Astrocyte (in vitro differentiated cells and primary cell): ENCODE data around the gene TTC34. TPM values are rescaled to one million over a fixed set of nuclear protein-coding genes. Genes with fewer than 3 reads are reported as not detected.
A peak's percentile ranks its signal among the peaks of the same experiment; 100 is the strongest.

Experiments used
- DNase-seq: peaks from one replicate; pipeline ENCODE4 v3.0.0-alpha.2; 2010; ENCODE audit warnings: low read depth
- FAIRE-seq: peaks from 2 replicates; lab custom pipeline; 2011; peaks lifted over from hg19 to GRCh38; lab: Jason Lieb, UNC
- H2AFZ ChIP-seq: 2 replicates; pipeline ENCODE4 v1.6.0; 2012; ENCODE audit warnings: low read depth, low read length, inconsistent platforms
- H3K27ac ChIP-seq: 2 replicates; pipeline ENCODE4 v1.5.1; 2011; ENCODE audit warnings: low read depth, low read length, inconsistent platforms
- H3K27me3 ChIP-seq: 2 replicates; pipeline ENCODE4 v1.6.0; 2011; ENCODE audit warnings: low read length, inconsistent platforms; ENCODE audit not compliant: insufficient read depth
- H3K36me3 ChIP-seq: 2 replicates; pipeline ENCODE4 v1.5.1; 2011; ENCODE audit warnings: low read length, inconsistent platforms; ENCODE audit not compliant: insufficient read depth
- H3K4me1 ChIP-seq: 2 replicates; pipeline ENCODE4 v1.5.1; 2011; ENCODE audit warnings: low read length, inconsistent platforms; ENCODE audit not compliant: insufficient read depth
- H3K4me2 ChIP-seq: 2 replicates; pipeline ENCODE4 v1.6.0; 2012; ENCODE audit warnings: low read length, inconsistent platforms
- H3K4me3 ChIP-seq: 2 replicates; pipeline ENCODE4 v1.5.1; 2011; ENCODE audit warnings: low read depth, mild to moderate bottlenecking, low read length, inconsistent platforms; ENCODE audit not compliant: insufficient read depth
- H3K79me2 ChIP-seq: 2 replicates; pipeline ENCODE4 v1.6.0; 2012; ENCODE audit warnings: mild to moderate bottlenecking, low read length, inconsistent platforms; ENCODE audit not compliant: insufficient read depth
- H3K9ac ChIP-seq: 2 replicates; pipeline ENCODE4 v1.6.0; 2012; ENCODE audit warnings: mild to moderate bottlenecking, low read length, inconsistent platforms
- H3K9me3 ChIP-seq: 2 replicates; pipeline ENCODE4 v1.5.1; 2012; ENCODE audit warnings: low read depth, mild to moderate bottlenecking, low read length, inconsistent platforms; ENCODE audit not compliant: insufficient read depth
- H4K20me1 ChIP-seq: 2 replicates; pipeline ENCODE4 v1.6.0; 2012; ENCODE audit warnings: low read length, inconsistent platforms; ENCODE audit not compliant: insufficient read depth
- H3K27ac Mint-ChIP-seq: one replicate; pipeline ENCODE4 v1.8.0; 2021; ENCODE audit warnings: mild to moderate bottlenecking, mixed read lengths; ENCODE audit not compliant: unreplicated experiment
- H3K27me3 Mint-ChIP-seq: one replicate; pipeline ENCODE4 v1.8.0; 2021; ENCODE audit warnings: low read depth, mixed read lengths; ENCODE audit not compliant: unreplicated experiment
- H3K36me3 Mint-ChIP-seq: one replicate; pipeline ENCODE4 v1.8.0; 2021; ENCODE audit warnings: low read depth, mixed read lengths; ENCODE audit not compliant: unreplicated experiment
- H3K4me1 Mint-ChIP-seq: one replicate; pipeline ENCODE4 v1.8.0; 2021; ENCODE audit warnings: low read depth, mixed read lengths; ENCODE audit not compliant: unreplicated experiment
- H3K4me3 Mint-ChIP-seq: one replicate; pipeline ENCODE4 v1.8.0; 2021; ENCODE audit warnings: mild to moderate bottlenecking, moderate library complexity, mixed read lengths; ENCODE audit not compliant: unreplicated experiment
- H3K9me3 Mint-ChIP-seq: one replicate; pipeline ENCODE4 v1.8.0; 2021; ENCODE audit warnings: mild to moderate bottlenecking, mixed read lengths; ENCODE audit not compliant: unreplicated experiment
- EZH2 ChIP-seq: IDR thresholded peaks from 2 replicates; pipeline ENCODE4 v1.6.1; 2012; ENCODE audit warnings: mild to moderate bottlenecking, low read length, inconsistent platforms; ENCODE audit not compliant: insufficient read depth
- total RNA-seq: library from RNA; stranded (reverse); gene quantifications from 2 replicates; pipeline ENCODE4 v1.2.1, GENCODE V29; 2021
- TF ChIP-seq, protein P1 (sequence below): IDR thresholded peaks from 2 replicates; pipeline ENCODE4 v1.5.1; 2011; ENCODE audit warnings: low read depth, mild to moderate bottlenecking, inconsistent platforms, low read length, moderate library complexity; ENCODE audit not compliant: insufficient read depth

The TTC34 gene
- total RNA-seq, 1 donor from 2014 or later: 0.39 TPM

DNA sequence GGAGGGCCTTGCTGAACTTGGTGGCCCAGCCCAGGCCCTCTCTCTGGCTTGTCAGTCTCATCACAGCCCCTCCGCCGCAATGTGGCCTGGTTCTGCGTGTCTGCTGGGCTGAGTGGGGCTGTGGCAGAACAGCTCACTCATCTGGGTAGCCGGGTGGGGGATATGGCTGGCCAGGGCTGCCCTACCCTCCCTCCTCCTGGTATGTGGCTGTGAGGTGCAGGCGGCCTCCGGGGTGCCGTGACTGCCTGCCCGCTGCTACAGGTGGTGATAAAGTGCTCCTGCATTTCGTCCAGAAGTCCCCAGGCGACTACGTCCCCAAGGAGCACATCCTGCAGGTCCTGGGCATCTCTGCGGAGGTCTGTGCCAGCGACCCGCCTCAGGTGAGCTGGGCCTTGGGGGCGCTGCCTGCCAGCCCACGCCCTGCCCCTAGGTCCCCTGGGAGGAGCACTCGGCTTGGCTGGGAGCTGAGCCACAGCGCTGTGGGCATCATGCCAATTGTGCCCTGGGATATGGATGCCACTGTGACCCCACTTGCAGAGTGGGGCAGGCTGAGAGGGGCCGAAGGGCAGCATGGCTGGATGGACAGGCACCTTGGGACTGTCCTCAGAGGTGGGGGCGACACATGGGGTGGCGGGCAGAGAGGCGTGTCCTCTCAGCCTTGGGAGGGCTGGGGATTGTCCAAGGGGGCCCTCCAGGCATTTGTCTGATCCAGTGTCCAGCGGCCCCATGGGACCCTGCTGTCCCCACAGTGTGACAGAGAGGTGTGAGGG is 212.6 kb downstream of the TTC34 start:
- H3K27ac Mint-ChIP-seq: no peak overlapping the region
- Histone ChIP-seq H3K27me3 (no peaks in the 10 kb centered on the region), H3K4me3 (no peak overlapping the region), H3K36me3 (no peaks in the 10 kb centered on the region), H3K4me2 (no peak overlapping the region), H4K20me1 (no peaks in the 10 kb centered on the region), H3K4me1 (peaks cover 17% of the 10 kb centered on the region), H3K9me3 (no peaks in the 10 kb centered on the region), H2AFZ (no peak overlapping the region), H3K27ac (no peak overlapping the region), H3K79me2 (no peaks in the 10 kb centered on the region), H3K9ac (no peak overlapping the region)
- TF ChIP-seq, protein P1, sequence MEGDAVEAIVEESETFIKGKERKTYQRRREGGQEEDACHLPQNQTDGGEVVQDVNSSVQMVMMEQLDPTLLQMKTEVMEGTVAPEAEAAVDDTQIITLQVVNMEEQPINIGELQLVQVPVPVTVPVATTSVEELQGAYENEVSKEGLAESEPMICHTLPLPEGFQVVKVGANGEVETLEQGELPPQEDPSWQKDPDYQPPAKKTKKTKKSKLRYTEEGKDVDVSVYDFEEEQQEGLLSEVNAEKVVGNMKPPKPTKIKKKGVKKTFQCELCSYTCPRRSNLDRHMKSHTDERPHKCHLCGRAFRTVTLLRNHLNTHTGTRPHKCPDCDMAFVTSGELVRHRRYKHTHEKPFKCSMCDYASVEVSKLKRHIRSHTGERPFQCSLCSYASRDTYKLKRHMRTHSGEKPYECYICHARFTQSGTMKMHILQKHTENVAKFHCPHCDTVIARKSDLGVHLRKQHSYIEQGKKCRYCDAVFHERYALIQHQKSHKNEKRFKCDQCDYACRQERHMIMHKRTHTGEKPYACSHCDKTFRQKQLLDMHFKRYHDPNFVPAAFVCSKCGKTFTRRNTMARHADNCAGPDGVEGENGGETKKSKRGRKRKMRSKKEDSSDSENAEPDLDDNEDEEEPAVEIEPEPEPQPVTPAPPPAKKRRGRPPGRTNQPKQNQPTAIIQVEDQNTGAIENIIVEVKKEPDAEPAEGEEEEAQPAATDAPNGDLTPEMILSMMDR: no peak
- TF ChIP-seq EZH2: no peak
- peak overlapping the region; percentile 54 for H3K4me3 Mint-ChIP-seq
- FAIRE-seq (no peak), DNase-seq (no peak)
- no peaks in the 10 kb centered on the region for H3K27me3 Mint-ChIP-seq
- H3K36me3 Mint-ChIP-seq: no peaks in the 10 kb centered on the region
- no peaks in the 10 kb centered on the region for H3K9me3 Mint-ChIP-seq
- peaks cover 1% of the 10 kb centered on the region for H3K4me1 Mint-ChIP-seq

DNA sequence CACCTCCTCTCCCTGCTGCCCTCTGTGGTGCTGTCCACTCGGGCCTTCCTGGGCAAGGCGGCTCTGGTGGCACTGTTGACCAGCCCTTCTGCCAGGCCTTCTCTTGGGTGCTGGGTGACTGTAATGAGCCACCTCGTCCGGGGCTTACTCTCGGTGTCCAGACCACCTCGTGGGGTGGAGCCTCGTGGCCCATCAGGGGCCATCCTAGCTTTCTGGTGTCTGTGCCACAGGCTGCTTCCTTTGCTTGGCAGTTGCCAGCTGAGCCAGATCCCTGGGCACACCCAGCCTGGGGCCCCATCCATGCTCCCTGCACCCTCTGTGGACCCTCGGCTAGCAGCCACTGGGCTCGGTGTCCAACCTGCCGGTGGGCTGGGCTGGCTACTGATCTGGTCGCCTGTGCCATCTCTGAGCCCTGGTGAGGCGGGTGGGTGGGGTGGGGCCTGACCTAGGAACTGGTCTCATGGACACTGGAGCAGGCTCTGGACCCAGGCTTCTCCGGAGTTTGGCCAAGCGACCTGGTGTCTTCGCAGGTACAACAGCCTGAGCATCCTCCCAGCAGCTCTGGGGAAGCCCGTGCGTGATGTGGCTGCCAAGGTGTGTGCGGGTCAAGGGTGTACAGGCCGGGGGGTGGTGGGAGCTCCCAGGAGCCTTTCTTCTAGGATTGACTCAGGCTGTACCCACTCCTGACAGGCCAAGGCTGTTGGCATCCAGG is 213.5 kb downstream of the TTC34 start:
- H3K27me3 Mint-ChIP-seq: no peaks in the 10 kb centered on the region
- H3K36me3 ChIP-seq: no peaks in the 10 kb centered on the region
- no peak overlapping the region for H3K27ac ChIP-seq
- FAIRE-seq (no peak), DNase-seq (no peak)
- no peaks in the 10 kb centered on the region for H4K20me1 ChIP-seq
- H3K4me1 ChIP-seq: peaks cover 15% of the 10 kb centered on the region
- TF ChIP-seq EZH2: no peak
- TF ChIP-seq, protein P1: no peak
- H3K9me3 ChIP-seq: no peaks in the 10 kb centered on the region
- H3K27me3 ChIP-seq: no peaks in the 10 kb centered on the region
- H2AFZ ChIP-seq: no peak overlapping the region
- no peak overlapping the region for H3K9ac ChIP-seq
- no peaks in the 10 kb centered on the region for H3K9me3 Mint-ChIP-seq
- H3K27ac Mint-ChIP-seq: no peak overlapping the region
- peak overlapping the region; percentile 100 for H3K4me2 ChIP-seq
- H3K79me2 ChIP-seq: no peaks in the 10 kb centered on the region
- peak overlapping the region; percentile 80 for H3K4me3 Mint-ChIP-seq
- H3K4me1 Mint-ChIP-seq: peaks cover 8% of the 10 kb centered on the region
- no peaks in the 10 kb centered on the region for H3K36me3 Mint-ChIP-seq
- no peak overlapping the region for H3K4me3 ChIP-seq
